ENCODE measurements around the gene EXOC5. TPM values are rescaled to one million over a fixed set of nuclear protein-coding genes. Genes with fewer than 3 reads are reported as not detected.

The EXOC5 gene
- total and polyA plus RNA-seq, 2 donors from 2014 or later = 11.6 to 52.2 TPM

DNA sequence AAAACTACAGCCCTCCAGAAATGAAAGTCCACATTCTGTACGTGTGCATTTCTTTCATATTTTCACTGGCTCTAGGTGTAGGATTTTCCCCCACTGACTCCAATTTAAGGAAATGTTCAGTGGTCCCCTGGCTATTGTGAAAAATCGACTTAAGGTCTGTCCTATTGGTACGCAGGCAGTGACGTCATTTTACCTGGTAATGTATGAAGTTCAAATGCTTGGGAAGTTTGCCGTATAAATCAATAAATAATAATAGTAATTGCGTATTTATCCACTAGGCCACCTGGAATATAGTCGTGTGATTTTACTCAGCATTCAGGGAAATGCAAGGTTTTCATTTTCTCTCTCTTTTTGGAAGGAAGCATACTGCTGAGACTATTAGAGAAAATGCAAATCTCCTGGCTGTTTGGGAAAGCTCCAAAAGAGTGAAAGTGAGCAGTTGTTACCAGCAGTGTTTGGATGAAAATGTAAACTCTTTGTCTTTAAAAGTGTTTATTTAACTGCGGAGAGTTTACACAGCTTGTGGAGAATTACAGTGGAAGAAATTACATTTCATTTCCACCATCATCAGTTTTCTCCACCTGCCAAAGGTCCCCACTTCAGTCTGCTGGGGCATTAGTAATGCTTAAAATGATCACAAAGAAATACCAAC is 107.0 kb downstream of the EXOC5 start:
- intact Hi-C loops (cut with DNase I) = no loop called here

GRCh38 chr14:57160333-57160732 is 108.4 kb downstream of the EXOC5 start:
- H3K4me1 ChIP-seq (ENCODE audit: control insufficient read depth in 2 of 3, insufficient read depth in 2 of 3, low read depth in 1 of 3, low read length in 3 of 3) = no peaks in the 10 kb centered on the region
- H3K9me3 ChIP-seq (ENCODE audit: control insufficient read depth in 2 of 3, insufficient read depth in 1 of 3, low read length in 3 of 3) = no peaks in the 10 kb centered on the region
- no peak overlapping the region for H3K9ac ChIP-seq (ENCODE audit: low read length in 3 of 3)
- no peak overlapping the region for H3K4me3 ChIP-seq (ENCODE audit: low read length in 3 of 3)
- no peaks in the 10 kb centered on the region for H3K27me3 ChIP-seq (ENCODE audit: control insufficient read depth, insufficient read depth, low read length)
- TF ChIP-seq, protein P1, sequence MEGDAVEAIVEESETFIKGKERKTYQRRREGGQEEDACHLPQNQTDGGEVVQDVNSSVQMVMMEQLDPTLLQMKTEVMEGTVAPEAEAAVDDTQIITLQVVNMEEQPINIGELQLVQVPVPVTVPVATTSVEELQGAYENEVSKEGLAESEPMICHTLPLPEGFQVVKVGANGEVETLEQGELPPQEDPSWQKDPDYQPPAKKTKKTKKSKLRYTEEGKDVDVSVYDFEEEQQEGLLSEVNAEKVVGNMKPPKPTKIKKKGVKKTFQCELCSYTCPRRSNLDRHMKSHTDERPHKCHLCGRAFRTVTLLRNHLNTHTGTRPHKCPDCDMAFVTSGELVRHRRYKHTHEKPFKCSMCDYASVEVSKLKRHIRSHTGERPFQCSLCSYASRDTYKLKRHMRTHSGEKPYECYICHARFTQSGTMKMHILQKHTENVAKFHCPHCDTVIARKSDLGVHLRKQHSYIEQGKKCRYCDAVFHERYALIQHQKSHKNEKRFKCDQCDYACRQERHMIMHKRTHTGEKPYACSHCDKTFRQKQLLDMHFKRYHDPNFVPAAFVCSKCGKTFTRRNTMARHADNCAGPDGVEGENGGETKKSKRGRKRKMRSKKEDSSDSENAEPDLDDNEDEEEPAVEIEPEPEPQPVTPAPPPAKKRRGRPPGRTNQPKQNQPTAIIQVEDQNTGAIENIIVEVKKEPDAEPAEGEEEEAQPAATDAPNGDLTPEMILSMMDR (IDR thresholded peaks at IDR 0.05; ENCODE audit: borderline replicate concordance, extremely low read depth, insufficient read depth) = no peak
- no peaks in the 10 kb centered on the region for H3K36me3 ChIP-seq (ENCODE audit: control insufficient read depth in 2 of 3, insufficient read depth in 3 of 3, low read length in 3 of 3)
- DNase-seq (no peak), FAIRE-seq (no peak)
- intact Hi-C loops (cut with DNase I) = no loop called here
- H3K27ac ChIP-seq (ENCODE audit: low read depth in 2 of 2, low read length in 2 of 2) = no peak overlapping the region

More for the DNA sequence above, 107.0 kb downstream of the EXOC5 start:
- Histone ChIP-seq H3K4me1 (ENCODE audit: control insufficient read depth in 2 of 3, insufficient read depth in 2 of 3, low read depth in 1 of 3, low read length in 3 of 3) (no peaks in the 10 kb centered on the region), H3K4me3 (ENCODE audit: low read length in 3 of 3) (no peak overlapping the region), H3K27ac (ENCODE audit: low read depth in 2 of 2, low read length in 2 of 2) (no peak overlapping the region), H3K36me3 (ENCODE audit: control insufficient read depth in 2 of 3, insufficient read depth in 3 of 3, low read length in 3 of 3) (no peaks in the 10 kb centered on the region), H3K27me3 (ENCODE audit: control insufficient read depth, insufficient read depth, low read length) (no peaks in the 10 kb centered on the region), H3K9ac (ENCODE audit: low read length in 3 of 3) (no peak overlapping the region), H3K9me3 (ENCODE audit: control insufficient read depth in 2 of 3, insufficient read depth in 1 of 3, low read length in 3 of 3) (no peaks in the 10 kb centered on the region)
- DNase-seq (no peak), FAIRE-seq (no peak)
- TF ChIP-seq, protein P1 (IDR thresholded peaks at IDR 0.05; ENCODE audit: borderline replicate concordance, extremely low read depth, insufficient read depth) = no peak

DNA sequence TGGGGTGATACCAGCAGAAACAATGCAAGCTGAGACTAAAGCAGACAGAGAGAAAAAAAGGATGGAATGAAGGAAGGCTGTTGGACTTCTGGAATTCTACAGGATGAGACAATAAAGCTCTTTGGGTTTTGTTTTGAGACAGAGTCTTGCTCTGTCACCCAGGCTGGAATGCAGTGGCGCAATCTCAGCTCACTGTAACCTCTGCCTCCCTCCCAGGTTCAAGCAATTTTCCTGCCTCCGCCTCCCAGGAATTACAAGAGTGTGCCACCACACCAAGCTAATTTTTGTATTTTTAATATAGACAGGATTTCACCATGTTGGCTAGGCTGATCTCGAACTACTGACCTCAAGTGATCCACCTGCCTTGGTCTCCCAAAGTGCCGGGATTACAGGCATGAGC is 115.4 kb downstream of the EXOC5 start:
- intact Hi-C loops (cut with DNase I) = no loop called here
- TF ChIP-seq, protein P1 (IDR thresholded peaks at IDR 0.05; ENCODE audit: borderline replicate concordance, extremely low read depth, insufficient read depth) = no peak
- H3K27ac ChIP-seq (ENCODE audit: low read depth in 2 of 2, low read length in 2 of 2) = no peak overlapping the region
- no peaks in the 10 kb centered on the region for H3K9me3 ChIP-seq (ENCODE audit: control insufficient read depth in 2 of 3, insufficient read depth in 1 of 3, low read length in 3 of 3)
- FAIRE-seq (no peak), DNase-seq (no peak)
- H3K4me3 ChIP-seq (ENCODE audit: low read length in 3 of 3) = no peak overlapping the region
- H3K36me3 ChIP-seq (ENCODE audit: control insufficient read depth in 2 of 3, insufficient read depth in 3 of 3, low read length in 3 of 3) = no peaks in the 10 kb centered on the region
- no peak overlapping the region for H3K9ac ChIP-seq (ENCODE audit: low read length in 3 of 3)
- H3K4me1 ChIP-seq (ENCODE audit: control insufficient read depth in 2 of 3, insufficient read depth in 2 of 3, low read depth in 1 of 3, low read length in 3 of 3) = no peaks in the 10 kb centered on the region
- H3K27me3 ChIP-seq (ENCODE audit: control insufficient read depth, insufficient read depth, low read length) = no peaks in the 10 kb centered on the region

Other genes with a start within 250 kb of the EXOC5 start
- 49.4 TPM for gene AP5M1, start 66 bp upstream of the EXOC5 start, total RNA-seq
- 18.3 TPM for gene AP5M1, start 66 bp upstream of the EXOC5 start, polyA plus RNA-seq (ENCODE audit: insufficient read depth, low read depth, low replicate concordance)
- gene NAA30, start 121.7 kb upstream of the EXOC5 start, total RNA-seq = 17.1 TPM
- 9.2 TPM for gene NAA30, start 121.7 kb upstream of the EXOC5 start, polyA plus RNA-seq (ENCODE audit: insufficient read depth, low read depth, low replicate concordance)
- gene CCDC198, start 225.0 kb upstream of the EXOC5 start, total RNA-seq = 166 TPM
- gene CCDC198, start 225.0 kb upstream of the EXOC5 start, polyA plus RNA-seq (ENCODE audit: insufficient read depth, low read depth, low replicate concordance) = 114 TPM

Measured in kidney (tissue), 14 donors.